ENCODE results near the gene DNAJC1.
"Not testable (repeated sequence)": the region's sequence is repeated elsewhere in the genome, so short reads cannot be mapped to it uniquely, and the experiment has no call there.

DNAJC1 gene

DNA sequence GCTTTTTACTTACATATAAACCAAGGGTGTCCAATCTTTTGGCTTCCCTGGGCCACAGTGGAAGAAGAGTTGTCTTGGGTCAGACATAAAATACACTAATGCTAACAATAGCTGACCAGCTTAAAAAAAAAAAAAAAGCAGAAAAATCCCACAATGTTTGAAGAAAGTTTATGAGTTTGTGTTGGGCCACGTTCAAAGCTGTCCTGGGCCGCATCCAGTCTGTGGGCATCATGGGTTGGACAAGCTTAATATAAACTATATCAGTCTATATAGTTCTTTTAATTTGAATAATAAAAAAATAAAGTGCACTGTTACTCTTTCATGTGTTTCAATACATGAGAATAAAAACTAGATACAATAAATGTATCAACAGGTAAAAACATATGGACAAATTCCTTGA lies 179.9 kb downstream of the DNAJC1 start:
- DNase-seq, result no peak

DNA sequence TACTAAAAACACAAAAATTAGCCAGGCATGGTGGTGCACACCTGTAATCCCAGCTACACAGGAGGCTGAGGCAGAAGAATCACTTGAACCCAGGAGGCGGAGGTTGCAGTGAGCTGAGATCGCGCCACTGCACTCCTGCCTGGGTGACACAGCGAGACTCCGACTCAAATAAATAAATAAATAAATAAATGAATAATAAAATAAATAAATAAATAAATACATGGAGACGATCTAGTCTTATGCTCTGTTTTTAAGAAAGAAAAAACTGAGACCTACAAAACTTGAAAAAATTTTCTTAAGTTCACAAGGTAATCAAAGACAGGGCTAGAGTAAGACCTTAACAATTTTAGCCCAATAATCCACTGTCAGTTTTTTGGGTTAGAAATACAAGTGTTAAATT lies 181.3 kb downstream of the DNAJC1 start:
- not testable (repeated sequence) for DNase-seq

DNA sequence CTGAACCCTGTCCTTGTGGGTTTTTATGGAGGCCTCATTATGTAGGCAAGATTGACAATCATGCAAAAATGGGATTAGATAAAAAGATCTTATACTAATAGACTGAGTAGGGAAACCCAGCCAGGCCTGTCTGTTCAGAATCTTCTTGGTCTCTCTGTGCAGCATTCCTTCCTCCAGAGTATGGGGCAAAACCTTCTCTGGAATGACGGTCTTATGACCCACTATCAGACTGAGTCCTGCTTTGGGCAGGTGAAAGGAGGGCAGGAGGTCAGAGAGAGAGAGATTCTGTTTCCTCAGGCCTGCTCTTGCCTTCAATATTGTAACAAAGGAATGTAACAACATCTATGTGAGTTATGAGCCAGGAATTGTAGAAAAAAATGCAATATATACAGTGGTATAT lies 182.6 kb downstream of the DNAJC1 start:
- DNase-seq, result no peak

DNA sequence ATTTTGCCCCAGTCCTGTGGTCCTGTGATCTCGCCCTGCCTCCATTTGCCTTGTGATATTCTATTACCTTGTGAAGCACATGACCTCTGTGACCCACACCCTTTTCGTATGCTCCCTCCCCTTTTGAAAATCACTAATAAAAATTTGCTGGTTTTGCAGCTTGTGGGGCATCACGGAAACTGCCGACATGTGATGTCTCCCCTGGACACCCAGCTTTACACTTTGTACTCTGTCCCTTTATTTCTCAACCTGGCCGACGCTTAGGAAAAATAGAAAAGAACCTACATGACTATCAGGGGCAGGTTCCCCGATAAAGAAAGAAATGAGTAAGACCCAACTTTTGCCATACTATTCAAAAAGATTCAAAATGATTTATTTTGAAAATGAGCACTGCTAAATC lies 185.1 kb downstream of the DNAJC1 start:
- not testable (repeated sequence) for DNase-seq

DNA sequence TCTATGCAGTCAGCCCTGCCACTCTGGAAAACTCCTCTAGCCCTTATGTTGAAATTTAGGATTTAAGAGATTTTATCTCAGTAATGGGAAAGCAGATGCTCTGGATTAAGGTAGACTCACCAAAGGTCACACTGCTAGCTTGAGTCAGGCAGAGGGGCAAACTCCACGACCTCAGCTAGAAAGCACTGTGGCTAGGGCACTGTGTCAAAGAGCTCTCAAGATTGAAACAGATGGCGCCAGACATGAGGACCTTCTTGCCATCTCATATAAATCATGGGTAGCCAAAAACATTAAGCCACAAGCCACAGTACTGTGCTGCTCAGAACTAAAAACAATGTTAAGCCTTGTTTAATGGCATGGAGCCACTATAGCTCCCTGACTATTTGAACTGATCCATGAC lies 188.7 kb downstream of the DNAJC1 start:
- DNase-seq, result no peak

DNA sequence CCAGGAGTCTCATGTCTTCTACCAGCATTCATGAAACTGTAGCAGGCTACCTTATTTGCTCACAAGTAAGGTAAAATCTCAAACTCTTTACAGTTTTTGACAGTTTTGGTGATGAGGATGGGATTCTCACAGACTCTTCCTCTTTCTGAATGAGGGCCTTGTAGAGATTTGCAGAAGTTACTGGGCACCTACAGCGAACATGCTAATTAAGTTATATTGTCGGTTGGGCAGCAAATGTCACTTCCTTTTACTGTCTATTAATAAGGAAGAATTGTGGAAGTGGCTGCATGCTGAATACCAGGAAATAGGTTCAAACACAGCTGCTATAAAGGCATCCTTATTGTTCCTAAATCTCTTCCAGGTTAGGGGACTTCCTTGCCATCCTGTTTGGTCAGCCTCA lies 189.6 kb downstream of the DNAJC1 start:
- DNase-seq, result peak; percentile 20 to 36

DNA sequence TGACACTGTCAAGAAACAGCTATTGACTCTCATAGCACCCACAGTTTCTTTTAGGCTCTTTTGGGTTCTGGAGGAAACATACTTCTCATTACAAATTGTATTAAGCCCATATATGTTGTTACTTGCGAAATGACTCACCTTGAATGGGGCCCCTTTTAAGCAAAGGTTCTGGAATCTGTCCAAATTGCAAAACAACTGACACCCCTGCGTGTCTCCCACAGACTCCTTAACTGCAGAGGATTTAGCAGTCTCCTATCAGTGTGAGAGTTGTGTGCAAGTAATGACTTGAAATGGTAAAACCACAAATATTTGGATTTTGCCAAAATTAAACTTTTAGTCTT lies 192.3 kb downstream of the DNAJC1 start:
- no peak for DNase-seq

DNA sequence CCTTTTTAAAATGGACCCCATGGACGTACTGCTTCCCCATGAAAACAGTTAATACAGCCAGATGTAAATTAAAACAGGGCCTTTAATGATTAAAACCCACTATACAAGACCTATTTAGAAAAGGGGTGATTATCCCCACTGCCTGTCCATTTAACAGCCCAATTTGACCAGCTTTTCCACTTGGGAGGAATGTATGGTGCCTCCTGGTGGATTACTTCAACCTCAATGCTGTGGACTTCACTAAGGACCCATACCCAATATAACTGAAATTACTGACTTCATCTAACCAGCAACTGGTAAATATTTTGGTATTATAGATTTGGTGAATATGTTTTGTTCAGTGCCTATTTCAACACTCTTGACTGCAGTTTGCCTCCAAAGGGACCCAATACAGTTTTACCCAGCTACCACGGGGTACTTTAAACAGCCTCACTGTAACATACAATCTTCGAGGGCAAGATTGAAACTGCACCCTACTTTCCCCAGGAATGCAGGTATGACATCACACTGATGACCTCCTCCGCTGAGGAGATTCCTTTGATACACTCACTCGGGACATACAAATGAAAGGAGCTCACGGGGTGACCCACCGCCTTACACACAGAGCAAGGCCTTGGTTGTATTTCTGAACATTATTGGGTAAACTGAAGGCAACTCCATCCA lies 192.8 kb downstream of the DNAJC1 start:
- DNase-seq, result no peak

DNA sequence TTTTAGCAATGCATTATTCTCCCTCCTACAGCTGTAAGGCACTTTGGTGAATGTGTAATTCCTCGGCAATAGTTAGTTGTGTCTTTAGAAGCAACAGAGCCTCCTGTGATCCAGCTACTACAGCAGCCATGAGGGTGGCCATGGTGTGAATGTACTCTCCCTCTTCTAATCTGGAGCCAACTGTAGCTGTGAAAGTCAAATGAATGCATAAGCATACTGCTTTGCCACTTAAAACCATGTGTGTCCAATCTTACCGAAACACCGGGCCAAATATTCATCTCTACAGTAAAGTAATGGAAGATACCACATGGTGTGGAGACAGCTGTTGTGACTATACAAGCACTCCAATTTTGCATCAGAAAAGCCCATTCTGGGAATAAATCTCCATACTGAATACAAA lies 195.0 kb downstream of the DNAJC1 start:
- no peak for DNase-seq

DNA sequence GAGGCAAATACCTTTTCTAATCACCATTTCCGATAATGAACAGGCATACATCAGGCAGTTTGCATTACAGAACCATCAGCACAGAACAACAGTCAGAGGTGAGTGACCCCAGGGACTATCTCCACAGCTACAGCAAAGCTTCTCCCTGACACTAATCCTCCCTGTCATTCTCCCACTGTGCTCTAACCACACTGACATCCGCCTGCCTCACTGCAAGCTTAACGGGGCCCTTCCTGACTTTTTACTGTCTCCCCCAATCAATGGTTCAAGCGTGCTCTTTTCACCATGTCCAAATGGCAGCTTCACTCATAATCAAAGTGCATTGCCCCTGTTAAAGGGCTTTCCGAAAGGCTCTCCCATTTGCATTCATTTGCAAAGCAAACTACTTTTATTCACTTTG lies 196.3 kb downstream of the DNAJC1 start:
- DNase-seq, result no peak

DNA sequence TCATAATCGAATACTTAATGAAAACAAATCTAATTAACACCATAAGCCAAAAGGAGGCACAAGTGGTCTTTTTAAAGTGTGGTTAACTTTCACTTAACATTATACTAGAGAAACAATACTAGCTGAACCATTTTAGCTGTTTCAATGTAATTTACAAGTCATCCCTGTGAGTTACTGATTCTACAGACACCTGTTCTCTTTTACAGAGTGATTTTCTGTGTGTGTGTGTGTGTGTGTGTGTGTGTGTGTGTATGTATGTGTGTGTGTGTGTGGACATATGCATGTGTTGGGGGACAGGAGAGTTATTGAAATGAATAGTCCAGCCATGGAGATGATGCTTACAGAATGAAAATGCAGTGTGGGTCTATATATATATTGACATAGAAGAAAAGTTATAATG lies 200.2 kb downstream of the DNAJC1 start:
- DNase-seq, result no peak

DNA sequence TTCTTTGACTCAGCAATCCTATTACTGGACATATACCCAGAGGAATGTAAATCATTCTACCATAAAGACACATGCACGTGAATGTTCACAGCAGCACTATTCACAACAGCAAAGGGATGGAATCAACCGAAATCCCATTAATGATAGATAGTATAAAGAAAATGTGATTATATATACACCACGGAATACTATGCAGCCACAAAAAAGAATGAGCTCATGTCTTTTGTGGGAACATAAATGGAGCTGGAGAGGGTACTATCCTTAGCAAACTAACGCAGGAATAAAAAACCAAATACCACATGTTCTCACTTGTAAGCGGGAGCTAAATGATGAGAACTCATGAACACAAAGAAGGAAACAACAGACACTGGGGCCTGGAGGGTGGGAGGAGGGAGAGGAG lies 201.9 kb downstream of the DNAJC1 start:
- DNase-seq, result no peak

DNA sequence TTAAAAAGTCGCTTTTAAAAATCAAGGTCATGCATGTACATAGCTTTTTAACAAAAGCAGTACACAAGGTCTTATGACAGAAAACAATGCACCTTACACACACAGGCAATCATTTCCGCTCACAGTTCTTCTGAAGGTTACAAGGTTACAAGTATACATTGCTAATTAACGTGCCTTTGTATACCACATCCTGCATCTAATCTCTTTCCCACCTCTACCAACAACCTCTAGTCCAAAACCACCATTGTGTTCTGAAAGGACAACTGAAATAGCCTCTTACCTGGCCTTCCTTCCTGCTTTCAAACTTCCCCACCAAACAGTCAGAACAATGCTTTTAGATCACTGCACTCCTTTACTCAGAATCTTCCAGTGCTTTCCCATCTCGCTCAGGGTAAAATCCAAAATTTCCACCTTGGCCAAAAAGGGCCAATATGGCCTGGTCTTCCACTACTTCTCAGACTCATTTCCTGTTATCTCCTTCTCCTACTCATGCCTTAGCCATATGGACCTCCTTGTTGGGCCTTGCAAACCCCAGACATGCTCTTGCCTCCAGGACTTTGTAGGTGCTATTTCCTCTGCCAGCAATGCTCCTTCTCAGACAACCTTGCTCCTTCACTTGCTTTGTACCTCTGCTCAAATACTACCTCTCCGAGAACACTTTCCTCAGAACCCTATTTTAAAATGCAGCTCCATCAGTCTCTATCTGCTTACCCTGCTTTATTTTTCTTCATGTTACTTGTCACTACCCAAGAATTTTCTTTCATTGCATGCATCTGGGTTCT lies 205.4 kb downstream of the DNAJC1 start:
- DNase-seq, result no peak

DNA sequence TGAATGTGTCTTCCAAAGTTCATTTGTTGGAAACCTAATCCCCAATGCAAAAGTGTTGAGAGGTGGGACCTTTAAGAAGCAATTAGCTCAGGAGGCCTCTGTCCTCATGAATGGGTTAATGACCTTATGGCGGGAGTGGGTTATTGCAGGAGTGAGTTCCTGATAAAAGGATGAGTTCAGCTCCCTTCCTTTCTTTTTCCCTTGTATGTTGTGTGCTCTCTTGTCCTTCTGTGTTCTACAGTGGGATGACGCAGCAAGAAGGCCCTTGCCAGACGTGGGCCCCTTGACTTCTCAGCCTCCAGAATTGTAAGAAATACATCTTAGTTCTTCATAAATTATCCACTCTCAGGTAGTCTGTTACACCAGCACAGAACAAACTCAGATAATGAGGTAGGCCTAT lies 206.0 kb downstream of the DNAJC1 start:
- no peak for DNase-seq

DNA sequence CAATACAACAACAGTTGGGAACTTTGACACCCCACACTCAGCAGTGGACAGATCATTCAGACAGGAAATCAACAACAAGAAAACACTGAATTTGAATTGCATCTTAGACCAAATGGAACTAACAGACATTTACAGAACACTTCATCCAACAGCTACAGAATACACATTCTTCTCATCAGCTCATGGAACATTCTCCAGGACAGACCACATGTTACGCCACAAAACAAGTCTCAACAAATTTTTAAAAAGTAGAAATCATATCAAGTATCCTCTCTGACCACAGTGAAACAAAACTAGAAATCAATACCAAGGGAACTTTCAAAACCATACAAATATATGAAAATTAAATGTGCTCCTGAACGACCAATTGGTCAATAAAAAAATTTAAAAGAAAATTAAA lies 212.3 kb downstream of the DNAJC1 start:
- no peak for DNase-seq

DNA sequence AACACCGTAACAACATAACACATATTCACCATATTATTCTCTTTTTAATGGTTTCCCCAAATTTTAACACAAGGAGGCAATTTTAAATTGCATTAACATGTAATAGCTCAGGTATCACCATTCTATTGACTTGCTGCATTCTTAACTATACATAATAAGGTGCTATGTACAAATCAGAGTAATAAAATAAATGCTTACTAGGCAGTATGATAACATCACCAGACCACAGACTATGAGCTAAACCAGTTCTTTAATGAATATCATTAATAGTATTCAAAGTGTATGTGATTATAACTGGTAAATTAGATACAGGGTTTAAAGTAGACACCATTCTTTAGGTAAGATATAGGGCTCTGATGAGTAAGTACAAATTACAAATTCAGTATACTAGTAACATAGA lies 226.6 kb downstream of the DNAJC1 start:
- no peak for DNase-seq

DNA sequence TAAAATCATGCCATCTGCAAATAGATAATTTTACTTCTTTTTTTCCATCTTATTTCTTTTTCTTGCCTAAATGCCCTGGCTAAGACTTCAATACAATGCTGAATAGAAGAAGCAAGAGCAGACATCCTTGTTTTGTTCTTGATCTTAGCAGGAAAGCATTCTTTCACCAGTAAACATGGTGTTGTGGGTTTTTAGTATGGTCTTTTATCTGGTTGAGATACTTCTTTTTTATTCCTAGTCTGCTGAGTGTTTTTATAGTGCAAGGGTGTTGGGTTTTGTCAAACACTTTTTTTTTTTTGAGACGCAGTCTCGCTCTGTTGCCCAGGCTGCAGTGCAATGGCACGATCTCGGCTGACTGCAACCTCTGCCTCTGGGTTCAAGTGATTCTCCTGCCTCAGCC lies 232.3 kb downstream of the DNAJC1 start:
- DNase-seq, result no peak

DNA sequence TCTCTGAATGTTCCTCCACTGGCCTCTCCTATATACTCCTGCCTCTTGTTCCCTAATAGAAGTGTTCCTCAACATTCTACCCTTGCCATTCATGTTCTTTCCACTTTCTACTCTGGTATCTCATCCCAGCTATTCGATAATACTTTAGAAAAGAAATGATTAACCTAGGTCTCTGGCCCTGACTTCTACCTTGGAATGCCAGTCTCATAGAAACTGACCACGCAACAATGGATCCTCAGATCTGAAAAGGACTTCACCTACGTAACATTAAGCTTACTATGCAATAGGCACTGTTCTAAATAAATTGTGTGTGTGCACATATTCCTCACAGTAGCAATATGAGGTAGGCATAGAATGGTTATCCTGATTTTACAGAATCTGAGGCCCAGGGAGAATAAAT lies 234.5 kb downstream of the DNAJC1 start:
- no peak for DNase-seq

DNA sequence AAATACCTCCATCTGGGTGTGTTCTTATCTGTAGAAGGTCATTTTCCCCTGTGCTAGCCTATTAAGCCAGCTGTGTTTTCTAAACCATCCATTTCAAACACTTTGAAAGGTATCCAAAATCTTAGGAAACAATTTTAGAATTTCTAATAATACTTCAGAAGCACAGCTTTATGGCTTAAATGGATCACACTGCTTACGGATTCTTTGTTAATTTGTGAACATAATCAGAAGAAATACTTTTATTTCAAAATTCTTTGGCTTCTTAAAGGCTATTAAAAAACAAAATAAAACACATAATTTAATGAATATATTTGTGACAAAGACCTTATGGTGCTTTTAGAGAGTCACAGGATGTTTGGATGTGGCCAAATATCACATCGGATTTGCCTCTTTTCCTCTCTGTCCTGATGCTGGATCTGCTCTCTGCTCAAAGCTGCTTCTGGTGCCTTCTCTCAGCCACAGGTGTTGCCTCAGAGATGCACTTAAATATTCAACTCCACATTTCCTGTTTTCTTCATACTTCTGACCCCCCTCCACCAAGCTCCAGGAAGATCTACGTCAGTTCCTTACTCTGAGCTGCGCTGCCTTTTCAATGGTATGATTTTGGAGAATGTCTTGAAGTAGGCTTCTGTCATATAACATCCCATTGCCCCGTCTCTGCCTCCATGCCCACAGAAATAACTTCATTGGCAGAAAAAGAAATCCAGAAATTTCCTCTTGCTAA lies 238.9 kb downstream of the DNAJC1 start:
- no peak for DNase-seq

DNA sequence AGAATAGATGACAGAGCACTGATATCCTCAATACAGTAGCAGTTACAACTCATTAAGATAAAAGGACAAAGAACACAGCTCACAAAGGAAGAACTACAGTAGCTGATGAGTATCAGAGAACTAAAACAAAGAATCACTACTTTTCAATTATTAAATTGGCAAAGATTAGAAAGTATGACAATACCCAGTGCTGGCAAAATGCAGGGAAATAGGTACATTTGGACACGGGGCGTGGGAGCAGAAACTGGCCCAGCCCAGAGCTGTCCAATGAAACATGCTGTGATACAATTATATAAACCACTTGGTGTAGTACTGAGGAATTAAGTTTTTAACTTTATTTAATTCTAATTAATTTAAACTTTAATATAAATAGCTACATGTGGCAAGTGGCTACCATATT lies 243.2 kb downstream of the DNAJC1 start:
- no peak for DNase-seq

DNA sequence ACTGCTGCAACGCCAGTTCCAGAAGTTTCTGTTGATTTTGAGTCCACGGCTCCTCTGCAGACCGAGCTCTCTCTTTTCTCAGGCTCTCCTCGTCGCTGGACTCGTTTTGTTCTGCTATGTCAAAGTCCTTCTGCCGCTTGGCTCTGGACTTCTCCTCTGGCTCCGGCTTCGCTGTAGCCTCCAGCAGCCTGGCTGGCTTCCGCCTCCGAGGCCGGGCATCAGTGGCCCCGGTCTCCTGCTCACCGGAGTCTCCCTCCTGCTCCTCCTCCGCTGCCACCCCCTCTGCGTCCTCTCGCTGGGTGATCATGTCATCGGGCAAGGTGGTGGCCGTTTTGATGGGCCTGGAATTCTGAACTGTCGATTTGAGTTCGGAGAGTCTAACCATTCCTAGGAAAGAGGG lies 244.3 kb downstream of the DNAJC1 start:
- no peak for DNase-seq

DNA sequence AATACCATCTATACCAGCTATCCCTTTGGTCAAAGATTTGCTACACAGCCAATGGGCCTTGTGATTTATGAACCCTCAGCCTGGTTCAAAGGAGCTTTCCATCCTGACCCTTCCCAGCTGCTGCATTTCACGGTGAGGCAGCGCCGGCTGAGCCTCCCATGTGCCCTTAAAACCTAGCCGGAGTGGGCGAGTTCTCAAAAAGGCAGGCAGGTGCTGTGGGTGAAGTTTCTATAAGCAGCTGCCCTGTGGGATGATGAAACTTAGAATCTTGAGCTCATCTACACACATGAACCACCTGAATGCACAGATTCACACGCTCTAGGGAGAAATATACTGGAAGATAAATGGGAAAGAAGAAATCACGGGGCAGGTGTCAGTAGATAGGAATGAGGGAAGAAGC lies 244.8 kb downstream of the DNAJC1 start:
- DNase-seq, result no peak

DNA sequence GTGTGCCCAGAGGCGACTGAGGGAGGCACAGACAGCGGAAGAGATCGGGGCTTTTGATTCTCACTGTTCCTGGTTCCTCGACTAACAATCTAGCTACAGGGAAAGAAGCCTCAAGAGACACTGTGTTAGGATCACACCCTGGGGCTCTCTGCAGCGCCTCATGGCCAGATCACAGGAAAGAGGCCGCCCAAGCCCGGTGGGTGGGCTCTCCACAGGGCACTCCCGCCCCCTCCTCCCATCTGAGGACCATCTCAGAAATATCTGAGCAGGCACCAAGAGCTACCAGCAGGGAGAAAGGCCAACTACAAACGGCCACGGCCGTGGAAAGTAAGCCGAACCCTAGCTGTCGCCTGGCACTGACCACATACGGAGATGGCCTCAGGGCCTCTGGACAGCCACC lies 245.3 kb downstream of the DNAJC1 start:
- DNase-seq, result no peak

DNA sequence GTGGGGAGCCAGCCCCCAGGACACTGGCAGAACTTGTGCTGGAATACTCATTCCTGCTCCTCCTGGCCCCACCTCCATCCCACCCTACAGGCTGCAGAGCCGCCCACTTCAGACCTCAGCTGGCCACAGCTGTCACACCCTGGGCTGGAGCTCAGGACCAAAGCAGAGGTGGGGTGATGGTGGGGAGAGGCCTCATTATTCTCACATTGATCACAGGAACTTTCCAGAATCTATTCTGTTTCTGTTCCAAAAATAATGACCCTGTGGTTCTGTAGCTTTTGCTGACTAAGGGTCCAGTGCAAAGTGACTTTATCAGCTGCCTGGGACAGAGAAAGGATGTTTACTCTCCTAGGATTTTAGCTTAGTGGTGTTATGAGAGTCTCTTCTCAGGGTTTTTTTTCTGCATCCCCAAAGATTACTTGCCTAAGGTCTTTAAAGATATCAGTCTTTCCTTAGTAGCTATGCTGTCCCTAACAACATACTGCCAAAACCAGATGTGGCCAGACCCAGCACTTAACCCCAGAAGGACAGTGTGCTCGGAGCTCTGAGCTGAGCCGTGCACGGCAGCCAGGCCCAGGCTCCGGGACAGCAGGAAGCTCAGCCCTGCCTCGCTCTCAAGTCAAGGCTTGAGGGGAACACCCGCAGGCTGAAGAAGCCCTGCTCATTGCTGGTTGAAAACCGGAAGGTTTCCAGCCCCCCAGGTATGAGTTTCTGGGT lies 246.2 kb downstream of the DNAJC1 start:
- no peak for DNase-seq
